Stimulated activated CD4-positive, alpha-beta T cell treated with anti-CD3 and anti-CD28 coated beads, Interleukin-1b, Interleukin-23, amount 100 ng/mL, for 48 hours (primary cell): ENCODE measurements around the gene DYNLRB1.

Source experiments
- DNase-seq: peaks from one replicate; pipeline ENCODE4 v3.0.0-alpha.2; 2020

The DYNLRB1 gene

DNA sequence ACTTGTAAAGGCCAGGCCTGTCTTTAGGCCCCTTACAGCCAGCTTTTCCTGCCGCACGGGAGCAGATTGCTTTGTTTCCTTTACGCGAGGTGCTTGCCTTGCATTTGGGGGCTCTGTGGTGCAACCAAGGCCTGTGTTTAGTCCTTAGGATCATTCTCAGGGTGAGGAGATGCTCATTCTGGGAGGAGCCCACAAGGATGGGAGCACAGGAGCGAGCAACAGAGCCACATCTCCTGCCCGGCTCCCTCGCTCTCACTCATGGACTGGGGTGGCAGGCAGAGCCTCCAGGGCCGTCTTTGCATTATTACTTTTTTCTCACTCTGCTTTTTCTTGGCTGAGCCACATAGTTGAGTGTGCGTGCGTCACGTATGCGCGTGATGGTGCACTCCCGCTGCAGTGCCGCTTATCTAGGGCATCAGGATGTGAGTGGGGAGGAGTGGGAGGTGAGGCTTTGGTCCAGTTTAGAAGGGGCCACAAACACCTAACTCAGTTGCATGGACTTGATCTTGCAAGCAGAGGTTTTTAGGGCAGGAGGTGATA, 19.1 kb downstream of the DYNLRB1 start:
- DNase-seq = no peak

GRCh38 chr20:34535857-34536256, 19.6 kb downstream of the DYNLRB1 start:
- no peak for DNase-seq

- peak; percentile 48 for DNase-seq
Measured at GRCh38 chr20:34536798-34537394, 20.7 kb downstream of the DYNLRB1 start.

- no peak for DNase-seq
Measured at GRCh38 chr20:34537651-34538050, 21.4 kb downstream of the DYNLRB1 start.

- DNase-seq = peak; percentile 59
Measured at GRCh38 chr20:34538671-34539123, 22.5 kb downstream of the DYNLRB1 start.

- DNase-seq = no peak
Measured at GRCh38 chr20:34539756-34540155, 23.5 kb downstream of the DYNLRB1 start.

DNA sequence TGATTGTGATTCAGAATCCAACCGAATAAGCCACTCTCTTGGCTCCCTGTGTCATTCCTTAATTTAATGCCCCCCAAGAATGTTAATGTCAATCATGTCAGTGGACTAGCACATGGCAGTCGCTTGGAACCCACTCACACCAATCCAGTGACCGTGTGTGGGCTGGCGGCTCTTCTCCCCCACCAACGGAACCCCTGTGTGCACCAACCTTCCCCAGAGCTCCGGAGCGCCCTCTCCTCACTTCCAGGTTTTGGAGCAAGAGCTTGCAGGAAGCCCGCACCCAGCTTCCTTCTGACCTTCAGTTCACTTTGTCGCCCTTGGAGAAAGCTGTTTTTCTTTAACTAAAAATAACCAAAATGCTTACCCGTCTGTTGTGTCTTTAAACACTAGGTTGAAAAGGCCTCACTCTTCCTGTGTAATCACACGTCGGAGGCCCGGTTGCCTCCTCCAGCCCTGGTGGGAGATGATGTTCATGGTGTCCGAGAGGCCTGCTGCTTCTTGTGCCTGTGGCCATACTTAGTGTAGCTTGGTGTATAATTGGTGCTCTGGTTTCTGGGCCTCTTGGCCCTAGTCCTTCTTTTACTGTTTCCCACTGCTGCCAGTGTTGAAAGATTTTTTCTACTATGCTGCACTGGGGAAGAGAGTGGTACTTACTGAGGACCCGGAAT, 24.5 kb downstream of the DYNLRB1 start:
- no peak for DNase-seq

DNA sequence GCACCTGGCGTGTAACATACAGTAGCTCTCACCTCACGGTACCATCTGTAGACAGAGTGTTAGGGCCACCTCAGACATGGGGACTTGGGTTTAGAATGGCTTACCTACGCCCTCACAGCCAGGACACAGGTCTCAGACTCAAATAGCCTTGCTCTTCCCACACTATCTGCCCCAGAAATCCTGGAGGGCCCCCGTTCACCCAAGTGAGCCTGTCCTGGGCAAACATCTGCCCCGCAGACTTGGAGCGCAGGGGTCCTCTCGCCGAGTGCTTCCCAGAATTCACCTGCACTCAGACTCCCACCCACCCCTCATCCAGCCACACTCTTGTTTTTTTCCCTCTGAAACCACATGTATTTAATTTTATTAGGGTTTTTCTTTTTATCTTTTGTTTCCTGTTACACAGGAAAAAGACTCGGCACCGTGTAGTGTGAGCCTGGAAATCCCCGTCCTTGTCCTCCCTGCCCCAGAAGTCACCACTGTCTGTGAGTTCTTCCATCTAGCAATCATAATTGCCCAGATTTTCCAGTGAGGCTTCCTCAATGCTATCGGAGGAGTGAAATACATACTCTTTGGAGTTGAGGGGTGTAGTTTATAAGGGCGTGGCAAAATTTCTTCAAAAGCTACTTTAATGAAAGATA, 25.2 kb downstream of the DYNLRB1 start:
- no peak for DNase-seq

- DNase-seq = no peak
Measured at GRCh38 chr20:34541917-34542316, 25.7 kb downstream of the DYNLRB1 start.

- DNase-seq = no peak
Measured at GRCh38 chr20:34542439-34542838, 26.2 kb downstream of the DYNLRB1 start.

- DNase-seq = no peak
Measured at GRCh38 chr20:34543463-34544056, 27.3 kb downstream of the DYNLRB1 start.

GRCh38 chr20:34544109-34544796, 28.0 kb downstream of the DYNLRB1 start:
- no peak for DNase-seq

GRCh38 chr20:34546751-34547181, 30.5 kb downstream of the DYNLRB1 start:
- DNase-seq = no peak

DNA sequence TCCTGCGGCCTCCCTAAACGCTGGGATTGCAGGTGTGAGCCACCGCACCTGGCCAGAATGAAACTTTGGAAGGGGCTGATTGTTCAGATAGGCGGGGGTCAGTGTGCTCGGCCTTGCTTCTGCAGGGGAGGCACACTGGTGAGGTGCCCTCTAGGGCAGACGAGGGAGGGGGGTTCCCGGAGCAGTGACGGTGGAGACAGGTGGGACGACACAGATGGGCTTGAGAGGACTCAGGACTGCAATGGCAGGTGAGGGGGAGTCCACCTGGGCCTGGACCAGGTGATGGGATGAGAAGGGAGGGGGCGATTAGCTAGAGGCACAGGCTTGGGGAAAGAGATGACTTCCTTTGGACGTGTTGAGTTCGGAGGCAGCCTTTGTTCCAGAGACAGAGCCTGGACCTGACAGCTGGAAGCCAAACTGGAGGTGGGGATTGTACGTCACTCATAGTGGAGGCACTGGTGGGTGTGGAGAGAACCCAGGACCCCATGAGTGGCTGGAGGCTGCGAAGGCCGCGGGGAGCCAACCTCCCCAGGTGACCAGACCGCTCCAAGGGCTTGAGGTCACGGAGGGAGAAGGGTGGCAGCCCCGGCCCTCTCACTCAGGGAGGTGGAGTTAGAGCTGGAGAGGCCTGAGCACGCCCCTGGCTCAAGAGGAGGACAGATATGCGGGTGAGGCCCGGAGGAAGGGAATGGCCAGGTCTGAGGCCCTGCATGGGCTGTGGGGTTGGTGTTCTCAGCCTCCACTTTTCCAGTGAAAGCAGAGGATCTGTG, 31.8 kb downstream of the DYNLRB1 start:
- DNase-seq = no peak

DNA sequence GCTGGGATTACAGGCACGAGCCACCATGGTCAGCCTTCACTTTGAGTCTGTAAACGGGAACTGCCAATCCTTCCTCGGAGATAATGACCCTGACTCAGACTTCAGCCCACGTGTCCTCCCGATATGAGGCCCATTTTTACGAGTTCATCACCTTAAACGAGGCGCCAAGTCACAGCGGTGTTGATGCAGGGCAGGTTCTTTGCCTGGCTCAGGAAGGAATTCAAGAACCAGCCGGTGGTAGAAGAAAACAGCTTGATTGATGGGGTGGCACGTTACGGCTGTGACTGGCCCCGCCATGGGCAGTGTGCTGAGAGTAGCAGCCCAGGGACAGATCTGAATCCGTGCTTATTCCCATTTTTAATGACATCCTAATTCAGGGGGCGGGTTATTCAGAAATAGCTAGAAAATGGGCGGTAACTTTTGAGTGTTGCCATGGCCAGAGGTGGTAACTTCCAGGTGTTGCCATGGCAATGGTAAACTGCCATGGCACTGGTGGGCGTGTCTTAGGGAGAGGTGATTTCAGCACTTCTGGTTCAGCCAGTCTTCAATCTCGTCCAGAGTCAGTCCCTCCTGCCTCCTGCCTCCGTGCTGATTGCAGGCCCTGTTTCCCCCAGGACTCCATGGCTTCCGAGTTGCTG, 33.2 kb downstream of the DYNLRB1 start:
- DNase-seq = no peak

DNA sequence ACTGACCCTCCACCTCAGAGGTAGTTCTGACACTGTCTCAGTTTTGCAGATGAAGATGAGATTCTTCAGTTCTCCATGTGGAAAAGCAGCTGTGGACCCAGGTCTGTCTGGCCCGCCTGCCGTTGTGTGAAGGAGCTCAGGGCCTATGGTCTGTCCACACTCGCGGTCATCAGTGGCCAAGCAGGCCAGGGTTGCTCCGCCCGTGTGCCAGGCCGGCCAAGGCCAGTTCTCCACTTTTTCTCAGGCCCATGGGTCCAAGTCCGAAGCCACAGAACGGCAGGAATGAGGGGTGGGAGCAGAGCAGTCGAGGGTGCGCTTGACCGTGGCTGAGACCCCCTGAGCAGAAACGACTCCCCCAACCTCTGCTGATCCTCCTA, 33.7 kb downstream of the DYNLRB1 start:
- DNase-seq = no peak

DNA sequence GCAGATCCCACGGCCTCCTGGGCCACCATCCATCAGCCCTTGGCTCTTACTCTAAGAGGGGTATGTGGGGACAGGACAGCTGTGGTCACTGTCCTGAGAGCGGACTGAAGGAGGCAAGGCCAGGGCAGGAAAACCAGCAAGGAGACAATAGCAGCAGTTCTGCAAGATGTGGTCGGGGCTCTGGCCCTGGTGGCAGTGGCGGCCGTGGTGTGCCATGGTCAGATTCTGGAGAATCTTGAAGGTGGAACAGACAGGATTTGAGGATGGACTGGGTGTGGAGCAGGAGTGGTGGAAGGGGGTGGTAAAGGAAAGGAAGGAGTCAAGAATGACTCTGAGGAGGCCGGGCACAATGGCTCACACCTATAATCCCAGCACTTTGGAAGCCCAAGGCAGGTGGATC, 36.3 kb downstream of the DYNLRB1 start:
- no peak for DNase-seq

DNA sequence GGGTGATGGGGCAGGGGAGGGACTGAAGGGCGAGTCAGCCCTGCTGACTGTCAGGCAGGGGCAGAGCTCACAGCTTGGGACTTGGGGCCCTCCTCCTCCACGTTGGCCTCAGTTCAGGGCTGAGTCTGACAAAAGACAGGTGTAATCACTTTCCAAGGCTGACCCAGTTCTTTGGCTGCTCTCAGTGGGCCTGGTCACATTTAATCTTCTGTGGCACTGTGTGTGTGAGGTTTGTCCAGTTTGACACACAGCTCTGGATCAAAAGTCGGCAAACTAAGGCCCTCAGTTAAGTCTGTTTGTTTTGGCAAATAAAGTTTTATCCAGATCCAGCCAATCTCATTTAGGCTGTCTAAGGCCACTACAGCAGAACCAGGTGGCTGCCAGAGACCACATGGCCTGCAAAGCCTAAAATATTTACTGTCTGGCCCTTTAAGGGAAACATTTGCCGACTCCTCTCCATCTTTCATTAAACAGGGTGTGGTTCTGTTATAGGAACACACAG, 37.2 kb downstream of the DYNLRB1 start:
- DNase-seq = no peak

DNA sequence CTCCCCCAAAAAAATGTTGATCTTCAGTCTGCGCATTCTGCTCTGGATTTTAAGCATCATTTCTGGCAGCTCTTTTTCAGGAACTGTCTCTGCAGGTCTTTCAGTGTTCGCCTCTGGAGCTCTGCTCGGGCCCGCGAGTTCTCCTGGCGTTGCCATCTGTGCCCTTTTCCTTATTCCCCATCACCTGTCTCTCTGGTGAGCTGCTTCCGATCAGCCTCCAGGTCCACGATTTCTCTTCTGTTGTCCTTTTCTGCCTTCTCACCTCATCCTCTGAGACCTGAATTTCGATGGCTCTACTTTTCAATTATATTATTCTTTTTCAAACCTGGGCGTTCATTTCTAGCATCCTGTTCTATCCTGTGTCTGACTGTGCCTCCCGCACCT, 41.7 kb downstream of the DYNLRB1 start:
- DNase-seq = no peak

- peak; percentile 92 for DNase-seq
Measured at GRCh38 chr20:34558320-34559218, 42.3 kb downstream of the DYNLRB1 start, which contains the start of gene MAP1LC3A. Gene MAP1LC3A (plus strand): TSS chr20:34558718. CDS start chr20:34558869, 151 bp downstream.
